ENCODE measurements around the gene PPIL1. TPM values are rescaled to one million over a fixed set of nuclear protein-coding genes. Genes with fewer than 3 reads are reported as not detected.

The PPIL1 gene
- total and polyA plus RNA-seq, 2 of the 13 experiments (the other 11 are each of a cell fraction or from before 2014, with no cell fraction given), result 74.2 to 144 TPM

DNA sequence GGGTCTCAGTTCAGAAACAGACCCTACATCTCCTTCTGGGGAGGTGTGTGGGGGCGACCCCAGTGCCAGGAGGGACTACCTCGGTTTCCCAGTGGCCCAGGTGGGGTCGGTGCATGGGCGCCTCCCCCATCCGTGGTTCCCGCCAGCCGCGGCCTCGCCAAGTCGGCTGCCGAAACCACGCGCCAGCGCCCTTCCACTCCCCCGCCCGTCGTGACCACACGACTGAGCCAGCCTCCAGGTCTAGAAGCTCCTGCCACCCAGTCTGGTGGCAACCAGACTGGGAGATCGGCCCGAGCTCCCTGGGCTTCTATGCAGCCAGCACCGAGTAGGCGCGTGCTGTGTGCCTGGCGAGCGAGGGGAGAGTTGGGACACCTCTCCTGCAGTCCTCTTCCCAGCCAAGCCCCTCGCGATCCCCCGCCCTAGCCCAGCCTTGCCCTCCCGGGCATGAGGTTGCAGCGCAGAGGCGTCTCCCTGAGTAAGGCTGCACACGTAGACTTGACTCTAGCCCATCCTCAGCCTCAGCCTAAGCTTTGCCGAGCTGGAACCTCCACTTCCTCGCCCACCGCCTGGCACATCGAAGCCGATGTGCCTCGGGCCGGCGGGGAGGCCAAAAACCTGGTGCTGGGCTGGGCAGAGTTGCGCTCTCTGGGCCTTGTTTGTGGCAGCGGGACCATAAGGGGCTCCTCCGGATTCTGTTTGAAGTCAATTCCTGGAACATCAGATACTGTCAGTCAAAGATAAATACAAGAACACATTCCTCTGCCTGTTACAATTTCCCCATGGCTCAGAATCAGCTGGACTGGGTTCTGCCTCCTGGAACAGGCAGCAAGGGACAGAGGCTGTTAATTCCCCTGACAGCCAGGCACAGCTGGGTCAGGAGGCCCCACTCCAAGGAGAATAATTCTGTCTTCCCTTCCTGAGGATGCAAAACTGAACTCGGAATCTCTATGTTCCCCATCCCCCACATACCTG is 33.9 kb downstream of the PPIL1 start (continued):
- TF ChIP-seq ZNF318 (CRISPR knock-in tag; IDR thresholded peaks at IDR 0.05) (no peak), TCF12 (IDR thresholded peaks at IDR 0.05) (no peak), TCF12 (CRISPR knock-in tag; IDR thresholded peaks at IDR 0.05) (no peak), ZNF605 (CRISPR knock-in tag; IDR thresholded peaks at IDR 0.05) (0 out of 2 replicates have a peak, but pooled peaks have one; percentile 43), HNRNPH1 (optimal IDR thresholded peaks at IDR 0.05; ENCODE audit: low read depth, low read length) (no peak), ZFP1 (CRISPR knock-in tag; IDR thresholded peaks at IDR 0.05) (no peak), NCOR1 (IDR thresholded peaks at IDR 0.05; ENCODE audit: borderline replicate concordance, low read length) (no peak), DNMT1 (CRISPR knock-in tag; IDR thresholded peaks at IDR 0.05) (no peak; the same call in 1 of the 2 replicates), ZNF382 (CRISPR knock-in tag; IDR thresholded peaks at IDR 0.05; ENCODE audit: borderline replicate concordance) (no peak), TEAD2 (CRISPR knock-in tag; IDR thresholded peaks at IDR 0.05) (no peak), ZNF232 (CRISPR knock-in tag; IDR thresholded peaks at IDR 0.05; ENCODE audit: borderline replicate concordance) (no peak), KLF12 (CRISPR knock-in tag; IDR thresholded peaks at IDR 0.05; ENCODE audit: borderline replicate concordance) (0 out of 2 replicates have a peak, but pooled peaks have one; percentile 38), ZNF260 (CRISPR knock-in tag; IDR thresholded peaks at IDR 0.05; ENCODE audit: borderline replicate concordance, low read depth) (no peak), ZFP41 (CRISPR knock-in tag; IDR thresholded peaks at IDR 0.05; ENCODE audit: borderline replicate concordance) (no peak), TCF7 (IDR thresholded peaks at IDR 0.05; ENCODE audit: low read depth) (no peak), ZNF788 (CRISPR knock-in tag; IDR thresholded peaks at IDR 0.05; ENCODE audit: borderline replicate concordance) (peak; percentile 51; the same call in 1 of the 2 replicates), POGZ (CRISPR knock-in tag; IDR thresholded peaks at IDR 0.05) (no peak), ZNF350 (CRISPR knock-in tag; IDR thresholded peaks at IDR 0.05; ENCODE audit: borderline replicate concordance, low read depth) (0 out of 2 replicates have a peak, but pooled peaks have one; percentile 49), KDM3A (CRISPR knock-in tag; IDR thresholded peaks at IDR 0.05; ENCODE audit: low read depth) (no peak), ZZZ3 (CRISPR knock-in tag; IDR thresholded peaks at IDR 0.05; ENCODE audit: borderline replicate concordance) (no peak), ZNF138 (CRISPR knock-in tag; IDR thresholded peaks at IDR 0.05; ENCODE audit: low read depth) (0 out of 2 replicates have a peak, but pooled peaks have one; percentile 67), ZNF569 (CRISPR knock-in tag; IDR thresholded peaks at IDR 0.05; ENCODE audit: borderline replicate concordance) (no peak)

Data from HepG2 (cell line).